Glomerular visceral epithelial cell (primary cell): ENCODE data around the gene ROMO1.
"Not testable (repeated sequence)": the region's sequence is repeated elsewhere in the genome, so short reads cannot be mapped to it uniquely, and the experiment has no call there.

Experiments used
- DNase-seq: peaks from one replicate; pipeline ENCODE4 v3.0.0-alpha.2; 2016; ENCODE audit errors: extremely low spot score

Gene ROMO1

GRCh38 chr20:35730583-35731468 lies 31.6 kb downstream of the ROMO1 start:
- DNase-seq: no peak

GRCh38 chr20:35731469-35731788 lies 32.2 kb downstream of the ROMO1 start:
- no peak for DNase-seq

GRCh38 chr20:35731862-35732643 lies 32.8 kb downstream of the ROMO1 start:
- no peak for DNase-seq

- no peak for DNase-seq
Observed at GRCh38 chr20:35732644-35732982, 33.4 kb downstream of the ROMO1 start.

GRCh38 chr20:35734374-35734773 lies 35.2 kb downstream of the ROMO1 start:
- no peak for DNase-seq

- no peak for DNase-seq
Observed at GRCh38 chr20:35734777-35735649, 35.8 kb downstream of the ROMO1 start.

- DNase-seq: no peak
Observed at GRCh38 chr20:35735826-35736470, 36.7 kb downstream of the ROMO1 start.

GRCh38 chr20:35737865-35738333 lies 38.7 kb downstream of the ROMO1 start:
- DNase-seq: no peak

GRCh38 chr20:35738410-35739179 lies 39.4 kb downstream of the ROMO1 start:
- DNase-seq: no peak

- peak; percentile 47 for DNase-seq
Observed at GRCh38 chr20:35739294-35740163, 40.3 kb downstream of the ROMO1 start.

- peak; percentile 100 for DNase-seq
Observed at GRCh38 chr20:35741892-35742740, 42.9 kb downstream of the ROMO1 start, which contains the start of gene RBM39. Gene RBM39 (minus strand): TSS chr20:35742260. CDS start chr20:35740874, 1,386 bp downstream.

- no peak for DNase-seq
Observed at GRCh38 chr20:35742741-35743523, 43.7 kb downstream of the ROMO1 start.

GRCh38 chr20:35743693-35744491 lies 44.7 kb downstream of the ROMO1 start:
- no peak for DNase-seq

- not testable (repeated sequence) for DNase-seq
Observed at GRCh38 chr20:35744492-35744841, 45.3 kb downstream of the ROMO1 start.
